AG20443 (cell line): ENCODE results near the gene GFOD1.
A peak's percentile ranks its signal among the peaks of the same experiment; 100 is the strongest.

Experiments
- DNase-seq: peaks from one replicate; pipeline ENCODE4 v3.0.0; 2012; ENCODE audit warnings: low spot score, mixed read lengths

GFOD1 gene, protein sequence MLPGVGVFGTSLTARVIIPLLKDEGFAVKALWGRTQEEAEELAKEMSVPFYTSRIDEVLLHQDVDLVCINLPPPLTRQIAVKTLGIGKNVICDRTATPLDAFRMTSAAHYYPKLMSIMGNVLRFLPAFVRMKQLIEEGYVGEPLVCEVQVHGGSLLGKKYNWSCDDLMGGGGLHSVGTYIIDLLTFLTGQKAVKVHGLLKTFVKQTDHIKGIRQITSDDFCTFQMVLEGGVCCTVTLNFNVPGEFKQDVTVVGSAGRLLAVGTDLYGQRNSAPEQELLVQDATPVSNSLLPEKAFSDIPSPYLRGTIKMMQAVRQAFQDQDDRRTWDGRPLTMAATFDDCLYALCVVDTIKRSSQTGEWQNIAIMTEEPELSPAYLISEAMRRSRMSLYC

DNA sequence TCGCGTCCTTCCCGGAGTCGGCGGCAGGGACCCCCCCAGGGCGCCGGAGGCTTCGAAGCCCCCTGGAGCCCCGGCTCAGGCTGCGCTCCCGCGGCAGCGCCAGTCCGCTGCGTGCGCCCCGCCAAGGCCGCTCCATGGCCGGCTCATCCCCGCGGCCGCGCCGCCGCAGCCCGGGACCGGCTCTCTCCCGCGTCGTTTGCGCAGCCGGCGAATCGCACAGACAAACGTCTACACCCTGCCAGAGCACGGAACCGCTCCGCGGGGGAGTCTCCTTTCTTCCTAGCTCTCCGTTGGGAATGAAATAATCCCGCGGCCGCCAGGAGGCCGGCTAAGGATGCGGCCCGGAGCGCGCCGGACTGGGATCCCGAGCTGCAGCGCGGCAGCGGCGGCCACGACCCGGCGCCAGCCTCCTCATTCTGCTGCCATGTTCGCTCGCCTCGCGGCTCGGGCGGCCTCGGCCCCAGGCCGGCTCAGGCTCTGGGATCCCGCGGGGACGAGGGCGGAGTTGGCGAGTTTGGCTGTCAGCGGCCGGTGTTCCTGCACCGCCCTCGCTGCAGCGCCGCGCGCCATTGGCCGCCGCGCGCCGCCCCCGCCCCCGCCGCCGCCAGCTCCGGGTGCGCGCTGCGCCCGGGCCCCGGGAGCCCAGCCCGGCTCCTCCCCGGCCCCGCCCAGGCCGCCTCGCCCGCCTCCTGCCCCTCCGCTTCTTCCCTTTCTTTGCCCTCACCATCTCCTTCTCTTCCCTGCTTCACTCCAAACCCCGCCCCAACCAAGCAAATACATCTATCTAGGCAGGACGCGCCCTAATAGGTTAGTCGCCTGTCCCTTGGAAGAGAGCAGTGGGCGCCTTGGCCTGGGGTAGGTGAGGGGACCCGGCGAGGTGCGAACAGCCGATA is at the start of gene GFOD1:
Gene GFOD1, minus strand, starts transcription at position 479 of the 893 bp plus-strand sequence. CDS start 710 bp downstream, outside the sequence.
- DNase-seq, result peak; percentile 98

GRCh38 chr6:13536796-13537526 is 49.6 kb upstream of the GFOD1 start:
- peak; percentile 26 for DNase-seq

GRCh38 chr6:13535306-13535705 is 47.9 kb upstream of the GFOD1 start:
- no peak for DNase-seq

- no peak for DNase-seq
These were observed 47.1 kb upstream of the GFOD1 start for GRCh38 chr6:13534536-13534935.

- no peak for DNase-seq
These were observed 44.6 kb upstream of the GFOD1 start for GRCh38 chr6:13531956-13532355.

GRCh38 chr6:13528777-13529343 is 41.5 kb upstream of the GFOD1 start:
- no peak for DNase-seq

- no peak for DNase-seq
These were observed 40.8 kb upstream of the GFOD1 start for GRCh38 chr6:13528232-13528631.

GRCh38 chr6:13527671-13528056 is 40.3 kb upstream of the GFOD1 start:
- DNase-seq, result no peak

DNA sequence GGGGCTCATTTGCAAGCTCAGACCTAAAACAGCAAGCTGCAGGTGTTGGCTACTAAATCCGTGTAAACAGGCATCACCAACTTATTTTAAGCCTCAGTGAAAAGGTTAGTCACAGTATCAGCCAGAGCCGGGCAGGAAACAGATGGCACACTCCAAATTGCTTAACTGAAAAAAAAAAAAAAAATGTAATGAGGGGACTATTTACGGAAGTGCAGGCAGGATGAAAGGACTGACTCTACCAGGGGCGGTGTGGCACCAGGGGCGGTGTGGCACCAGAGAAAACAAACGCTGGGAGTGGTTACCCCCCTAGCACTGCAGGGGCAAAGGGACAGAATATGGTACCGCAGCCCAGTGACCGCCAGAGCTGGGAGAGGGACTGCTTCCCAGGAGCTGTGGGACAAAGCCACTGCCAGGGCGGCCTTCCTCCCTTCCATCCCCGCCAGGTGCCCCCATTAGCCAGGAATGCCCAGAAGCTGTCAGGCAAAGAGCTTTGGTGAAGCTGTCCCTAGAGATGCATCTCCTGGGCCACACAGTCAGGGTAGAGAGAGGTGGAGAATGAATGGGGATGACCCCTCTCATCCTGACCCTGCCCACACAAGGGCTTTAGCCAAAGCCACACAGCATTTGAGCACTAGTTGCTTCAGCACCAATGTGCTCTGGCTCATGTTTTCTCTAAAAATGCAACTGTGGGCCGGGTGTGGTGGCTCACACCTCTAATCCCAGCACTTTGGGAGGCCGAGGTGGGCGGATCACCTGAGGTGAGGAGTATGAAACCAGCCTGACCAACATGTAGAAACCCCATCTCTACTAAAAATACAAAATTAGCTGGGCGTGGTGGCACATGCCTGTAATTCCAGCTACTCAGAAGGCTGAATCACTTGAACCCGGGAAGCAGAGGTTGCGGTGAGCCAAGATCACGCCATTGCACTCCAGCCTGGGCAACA is 39.6 kb upstream of the GFOD1 start:
- DNase-seq, result no peak

- no peak for DNase-seq
These were observed 38.9 kb upstream of the GFOD1 start for GRCh38 chr6:13526357-13526726.

DNA sequence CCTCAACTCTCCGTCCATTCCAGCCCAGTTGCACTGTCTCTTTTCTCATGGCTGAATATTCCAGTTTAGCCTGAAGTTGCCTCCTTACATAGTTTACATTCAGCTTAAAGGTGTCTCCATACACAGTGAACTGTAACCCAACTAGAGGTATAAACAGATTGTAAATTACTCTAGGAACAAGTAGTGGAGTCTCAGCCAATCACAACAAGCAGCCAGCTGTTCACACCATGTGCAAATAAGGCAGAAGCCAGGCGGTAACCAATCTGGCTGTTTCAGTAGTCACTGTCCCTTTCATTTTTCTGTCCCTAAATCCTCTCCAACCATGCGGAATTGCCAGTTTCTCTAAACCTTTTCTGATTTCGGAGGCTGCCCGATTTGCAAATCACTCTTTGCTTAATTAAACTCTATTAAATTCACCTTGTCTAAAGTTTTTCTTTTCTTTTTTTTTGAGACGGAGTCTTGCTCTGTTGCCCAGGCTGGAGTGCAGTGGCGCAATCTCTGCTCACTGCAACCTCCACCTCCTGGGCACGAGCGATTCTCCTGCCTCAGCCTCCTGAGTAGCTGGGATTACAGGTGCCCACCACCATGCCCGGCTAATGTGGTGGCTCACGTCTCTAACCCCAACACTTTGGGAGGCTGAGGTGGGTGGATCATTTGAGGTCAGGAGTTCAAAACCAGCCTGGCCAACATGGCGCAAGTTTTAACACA is 37.6 kb upstream of the GFOD1 start:
- DNase-seq, result no peak

DNA sequence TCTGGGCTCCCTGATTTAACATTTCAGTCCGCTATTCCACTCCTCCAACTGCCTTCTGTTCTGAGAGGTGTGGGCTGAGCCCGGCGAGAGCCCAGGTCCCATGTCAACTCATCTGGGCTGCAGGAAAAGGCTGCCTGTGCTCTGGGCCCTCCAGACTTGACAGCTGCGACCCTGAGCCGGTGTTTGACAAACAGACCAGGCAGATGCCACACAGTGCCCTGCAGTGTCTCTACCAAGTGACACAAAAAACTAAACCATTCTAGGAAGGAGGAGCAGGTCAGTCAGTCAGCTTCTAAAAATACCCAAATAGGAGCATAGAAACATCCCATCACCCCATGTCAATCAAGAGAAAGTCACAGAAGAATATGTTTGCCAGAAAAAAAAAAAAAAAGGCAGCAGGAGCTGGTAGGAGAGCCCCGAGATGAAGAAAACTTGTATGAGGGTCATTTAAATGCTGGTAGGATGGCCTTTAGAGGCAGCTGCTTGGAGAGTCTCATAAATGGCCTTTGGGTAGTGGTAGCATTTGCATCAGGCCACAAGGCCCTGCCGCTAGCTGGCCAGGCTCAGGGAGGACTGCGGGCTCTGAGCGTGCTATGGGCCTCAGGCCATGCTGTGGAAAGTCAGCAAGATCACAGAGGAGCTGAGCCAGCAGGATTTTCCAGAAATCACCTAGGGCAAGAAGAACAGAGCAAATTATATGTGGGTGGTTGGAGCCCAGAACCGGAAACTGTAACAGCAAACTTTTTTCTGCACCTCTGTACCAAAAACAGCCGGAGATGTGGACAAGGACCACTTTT is 36.6 kb upstream of the GFOD1 start:
- DNase-seq, result no peak

- DNase-seq, result peak; percentile 43
These were observed 35.3 kb upstream of the GFOD1 start for GRCh38 chr6:13522656-13523055.

GRCh38 chr6:13519839-13520238 is 32.4 kb upstream of the GFOD1 start:
- no peak for DNase-seq

DNA sequence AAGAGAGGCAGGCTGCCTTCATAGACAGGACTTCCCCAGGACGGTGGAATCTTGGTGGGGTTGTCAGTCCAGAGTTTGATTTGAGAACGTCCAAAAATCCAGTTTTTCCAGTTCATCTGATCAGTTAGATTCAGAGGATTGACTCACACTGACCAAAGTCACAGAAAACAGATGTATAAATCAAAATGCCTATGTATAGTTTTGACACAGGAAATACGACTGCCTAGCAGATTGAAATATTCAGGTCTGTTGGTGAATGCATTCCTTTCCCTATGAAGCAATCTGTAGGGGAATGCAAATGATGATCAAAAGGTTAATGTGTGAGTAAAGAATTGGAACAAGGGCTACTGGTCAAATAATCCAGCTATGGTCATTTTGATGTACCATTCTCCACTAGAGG is 29.7 kb upstream of the GFOD1 start:
- no peak for DNase-seq

DNA sequence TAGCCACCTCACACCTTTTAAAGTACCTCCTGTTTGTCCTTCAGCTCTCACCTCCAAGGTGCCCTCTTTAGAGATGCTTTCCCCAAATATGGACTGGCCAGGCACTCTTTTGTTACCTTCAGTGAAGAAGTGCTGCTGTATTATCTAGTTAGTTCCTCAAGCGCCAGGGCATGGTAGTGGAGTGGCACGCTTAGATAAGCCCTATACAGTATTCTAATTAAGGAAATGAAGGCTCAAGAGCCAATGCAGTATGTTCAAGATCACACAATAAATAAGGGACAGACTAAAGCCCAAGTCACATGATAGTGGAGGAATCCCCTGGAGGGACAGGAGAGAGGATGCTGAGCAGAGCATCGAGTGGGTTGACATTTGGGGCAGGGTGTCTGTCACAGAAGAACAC is 28.5 kb upstream of the GFOD1 start:
- DNase-seq, result no peak

DNA sequence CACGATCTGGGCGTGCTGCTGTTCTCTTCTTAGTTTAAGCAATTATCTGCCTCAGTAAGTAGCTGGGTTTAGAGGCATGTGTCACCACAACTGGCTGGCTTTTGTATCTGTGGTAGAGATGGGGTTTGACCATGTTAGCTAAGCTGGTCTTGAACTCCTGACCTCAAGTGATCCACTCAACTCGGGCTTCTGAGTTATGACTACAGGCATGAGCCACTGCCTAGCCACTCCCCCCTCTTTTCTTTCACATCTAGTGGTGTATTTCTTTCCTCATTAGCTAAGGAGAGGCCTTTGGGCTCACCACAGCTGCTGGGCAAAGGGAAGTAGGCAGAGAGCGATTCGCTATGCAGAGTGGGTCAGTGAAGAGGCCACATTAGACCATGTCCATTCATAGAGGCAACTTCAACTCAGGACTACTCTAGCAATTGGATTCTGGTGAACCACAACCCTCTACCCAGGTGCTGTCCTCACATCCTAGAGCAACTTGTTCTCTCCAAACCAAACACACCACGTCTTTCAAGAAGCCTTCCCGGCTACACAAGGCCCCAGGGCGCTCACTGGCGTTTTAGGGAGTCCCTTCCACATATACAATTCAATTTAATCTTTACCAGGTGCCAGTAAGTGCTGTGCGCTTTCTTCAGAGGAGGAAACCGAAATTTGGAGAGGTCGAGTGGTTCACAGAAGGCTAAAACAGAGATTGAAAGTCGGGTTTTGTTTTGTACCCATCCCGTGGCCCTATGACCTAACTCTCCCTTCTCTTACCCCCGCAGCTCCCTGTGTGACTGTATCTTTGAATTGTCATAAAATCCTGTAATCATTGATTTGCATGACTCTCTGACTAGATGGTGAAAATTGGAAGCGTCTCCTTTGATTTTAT is 26.5 kb upstream of the GFOD1 start:
- DNase-seq, result no peak

DNA sequence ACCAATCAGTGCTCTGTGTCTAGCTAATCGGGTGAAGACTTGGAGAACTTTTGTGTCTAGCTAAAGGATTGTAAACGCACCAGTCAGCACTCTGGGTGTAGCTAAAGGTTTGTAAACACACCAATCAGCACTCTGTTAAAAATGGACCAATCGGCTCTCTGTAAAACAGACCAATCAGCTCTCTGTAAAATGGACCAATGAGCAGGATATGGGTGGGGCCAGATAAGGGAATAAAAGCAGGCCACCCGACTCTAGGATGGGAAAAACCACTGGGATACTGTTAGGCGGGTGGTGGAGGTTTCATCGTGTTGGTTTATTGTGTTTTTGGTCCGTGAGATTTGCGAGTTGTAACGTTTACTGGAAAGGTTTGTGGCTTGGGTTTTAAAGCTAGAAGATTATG is 25.5 kb upstream of the GFOD1 start:
- no peak for DNase-seq
